ENCODE data around the gene SLC25A24. TPM values are rescaled to one million over a fixed set of nuclear protein-coding genes. Genes with fewer than 3 reads are reported as not detected.

The SLC25A24 gene
- total and polyA plus RNA-seq, 11 donors: 6.1 to 24.0 (median 13.8) TPM

DNA sequence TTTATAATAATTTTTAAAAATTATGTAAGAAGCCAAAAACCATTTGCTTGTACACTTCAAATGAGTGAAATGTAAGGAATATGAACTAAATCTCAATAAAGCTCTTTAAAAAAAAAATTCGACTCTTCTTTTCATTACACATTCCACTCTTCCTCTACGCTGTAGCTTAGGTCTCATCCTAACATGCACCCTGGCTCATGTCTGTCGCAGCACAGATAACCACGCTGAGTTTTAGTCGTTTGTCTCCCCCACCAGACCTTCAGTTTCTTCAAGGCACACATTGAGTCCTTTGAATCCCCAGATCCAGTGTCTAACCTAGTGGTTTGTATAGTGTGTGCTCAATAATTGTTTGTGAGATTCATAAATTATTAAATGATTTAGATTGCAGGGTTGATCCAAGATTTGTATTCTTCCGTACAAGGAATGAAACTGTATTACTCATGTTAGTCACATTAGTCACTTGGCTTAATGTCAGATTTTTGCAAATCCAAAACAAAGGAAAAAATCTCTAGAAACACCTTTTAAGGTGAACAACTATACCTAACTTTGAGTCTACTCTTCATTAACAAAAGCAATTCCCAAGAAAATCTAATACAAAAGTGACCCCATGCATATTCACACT, 57.3 kb downstream of the SLC25A24 start:
- peak overlapping the region in 1 of 12 donors; percentile 8 for H3K27ac ChIP-seq
- TF ChIP-seq, protein P1, sequence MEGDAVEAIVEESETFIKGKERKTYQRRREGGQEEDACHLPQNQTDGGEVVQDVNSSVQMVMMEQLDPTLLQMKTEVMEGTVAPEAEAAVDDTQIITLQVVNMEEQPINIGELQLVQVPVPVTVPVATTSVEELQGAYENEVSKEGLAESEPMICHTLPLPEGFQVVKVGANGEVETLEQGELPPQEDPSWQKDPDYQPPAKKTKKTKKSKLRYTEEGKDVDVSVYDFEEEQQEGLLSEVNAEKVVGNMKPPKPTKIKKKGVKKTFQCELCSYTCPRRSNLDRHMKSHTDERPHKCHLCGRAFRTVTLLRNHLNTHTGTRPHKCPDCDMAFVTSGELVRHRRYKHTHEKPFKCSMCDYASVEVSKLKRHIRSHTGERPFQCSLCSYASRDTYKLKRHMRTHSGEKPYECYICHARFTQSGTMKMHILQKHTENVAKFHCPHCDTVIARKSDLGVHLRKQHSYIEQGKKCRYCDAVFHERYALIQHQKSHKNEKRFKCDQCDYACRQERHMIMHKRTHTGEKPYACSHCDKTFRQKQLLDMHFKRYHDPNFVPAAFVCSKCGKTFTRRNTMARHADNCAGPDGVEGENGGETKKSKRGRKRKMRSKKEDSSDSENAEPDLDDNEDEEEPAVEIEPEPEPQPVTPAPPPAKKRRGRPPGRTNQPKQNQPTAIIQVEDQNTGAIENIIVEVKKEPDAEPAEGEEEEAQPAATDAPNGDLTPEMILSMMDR (IDR thresholded peaks at IDR 0.05): no peak
- no peak overlapping the region for H3K4me3 ChIP-seq
- DNase-seq (no peak), ATAC-seq (no peak)
- peaks cover 0 to 13% (median 0%) of the 10 kb centered on the region in 12 donors for H3K9me3 ChIP-seq
- no peaks in the 10 kb centered on the region for H3K27me3 ChIP-seq
- intact Hi-C loops (cut with DNase I): no loop called here
- H3K4me1 ChIP-seq: peaks cover 0 to 11% (median 0%) of the 10 kb centered on the region in 12 donors
- peaks cover 0 to 92% (median 60%) of the 10 kb centered on the region in 9 donors for H3K36me3 ChIP-seq
- WGBS, 4 donors: 90 to 93% (median 92%) methylated on average over 6 of the region's 6 CpGs

DNA sequence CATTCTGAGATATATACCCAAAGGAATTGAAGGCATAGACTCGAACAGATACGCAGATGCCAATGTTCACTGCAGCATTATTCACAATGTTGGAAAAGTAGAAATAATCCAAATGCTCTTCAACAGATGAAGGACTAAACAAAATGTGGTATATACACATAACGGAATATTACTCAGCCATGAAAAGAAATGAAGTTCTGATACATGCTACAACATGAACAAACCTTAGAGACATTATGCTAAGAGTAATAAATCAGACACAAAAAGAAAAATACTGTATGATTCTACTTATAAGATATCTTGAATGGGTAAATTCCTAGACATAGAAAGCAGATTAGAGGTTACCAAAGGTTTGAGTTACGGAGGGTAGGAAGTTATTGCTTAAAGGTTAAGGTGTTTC, 57.9 kb downstream of the SLC25A24 start:
- Histone ChIP-seq H3K9me3 (peaks cover 0 to 13% (median 0%) of the 10 kb centered on the region in 12 donors), H3K27ac (no peak overlapping the region), H3K36me3 (peaks cover 0 to 92% (median 60%) of the 10 kb centered on the region in 9 donors), H3K27me3 (no peaks in the 10 kb centered on the region), H3K4me3 (no peak overlapping the region), H3K4me1 (peaks cover 0 to 11% (median 0%) of the 10 kb centered on the region in 12 donors)
- no peak for DNase-seq
- WGBS, 4 donors: 94 to 96% (median 96%) methylated on average over 4 of the region's 4 CpGs
- no peak for ATAC-seq
- no peak for TF ChIP-seq POLR2A (IDR thresholded peaks at IDR 0.05)
- TF ChIP-seq, protein P1 (IDR thresholded peaks at IDR 0.05): no peak
- intact Hi-C loops (cut with DNase I): no loop called here

DNA sequence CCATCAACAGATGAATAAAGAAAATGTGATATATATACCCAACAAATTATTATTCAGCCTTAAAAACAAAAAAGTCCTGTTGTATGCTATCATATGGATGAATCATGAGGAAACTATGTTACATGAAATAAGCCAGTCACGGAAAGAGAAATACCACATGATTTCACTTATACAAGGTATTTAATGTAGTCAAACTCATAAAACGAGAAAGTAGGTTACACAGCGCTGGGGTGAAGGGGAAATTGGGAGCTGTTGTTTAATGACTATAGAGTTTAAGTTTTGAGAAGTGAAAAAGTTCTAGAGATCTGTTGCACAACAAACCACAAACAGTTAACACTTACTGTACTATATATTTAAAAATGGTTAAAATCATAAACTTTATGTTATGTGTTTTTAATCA, 58.5 kb downstream of the SLC25A24 start:
- Histone ChIP-seq H3K36me3 (peaks cover 0 to 92% (median 60%) of the 10 kb centered on the region in 9 donors), H3K4me3 (no peak overlapping the region), H3K27me3 (no peaks in the 10 kb centered on the region), H3K9me3 (peaks cover 0 to 13% (median 0%) of the 10 kb centered on the region in 12 donors), H3K4me1 (peaks cover 0 to 11% (median 0%) of the 10 kb centered on the region in 12 donors), H3K27ac (peak overlapping the region in 1 of 12 donors; percentile 39)
- WGBS, 4 donors: 87 to 91% (median 89%) methylated on average over 3 of the region's 3 CpGs
- TF ChIP-seq, protein P1 (IDR thresholded peaks at IDR 0.05): no peak
- TF ChIP-seq POLR2A (IDR thresholded peaks at IDR 0.05): no peak
- DNase-seq (no peak), ATAC-seq (no peak)
- intact Hi-C loops (cut with DNase I): no loop called here

DNA sequence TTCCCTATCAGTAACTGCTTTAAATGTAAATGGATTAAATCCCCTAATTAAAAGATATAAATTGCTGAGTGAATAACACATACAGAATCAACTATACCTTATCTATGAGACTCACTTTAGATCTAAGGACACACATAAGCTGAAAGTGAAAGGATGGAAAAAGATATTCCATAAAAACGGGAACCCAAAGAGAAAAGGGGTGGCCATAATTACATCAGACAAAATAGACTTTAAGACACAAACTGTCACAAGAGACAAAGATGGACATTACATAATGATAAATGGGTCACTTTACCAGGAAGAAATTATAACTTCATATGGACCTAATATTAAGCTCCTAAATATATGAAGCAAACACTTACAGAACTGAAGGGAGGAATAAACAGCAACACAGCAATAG, 59.2 kb downstream of the SLC25A24 start:
- TF ChIP-seq, protein P1 (IDR thresholded peaks at IDR 0.05): no peak
- TF ChIP-seq POLR2A (IDR thresholded peaks at IDR 0.05): no peak
- Histone ChIP-seq H3K4me1 (peaks cover 0 to 11% (median 0%) of the 10 kb centered on the region in 12 donors), H3K27me3 (no peaks in the 10 kb centered on the region), H3K27ac (peak overlapping the region in 1 of 12 donors; percentile 39), H3K9me3 (peaks cover 0 to 12% (median 0%) of the 10 kb centered on the region in 12 donors), H3K4me3 (no peak overlapping the region), H3K36me3 (peaks cover 0 to 92% (median 61%) of the 10 kb centered on the region in 9 donors)
- intact Hi-C loops (cut with DNase I): no loop called here
- DNase-seq (no peak), ATAC-seq (no peak)
- 90 to 98% (median 94%) methylated on average over 1 of the region's 1 CpG for WGBS, 4 donors

Measured in heart left ventricle (tissue), 16 donors.